ENCODE results near the gene RBM19.

The RBM19 gene

GRCh38 chr12:113796852-113797534 is 169.1 kb downstream of the RBM19 start:
- no peak for DNase-seq

- DNase-seq, result peak; percentile 14
These were observed 169.9 kb downstream of the RBM19 start for GRCh38 chr12:113796066-113796827.

GRCh38 chr12:113795445-113795844 is 170.7 kb downstream of the RBM19 start:
- DNase-seq, result no peak

GRCh38 chr12:113794774-113795173 is 171.4 kb downstream of the RBM19 start:
- peak; percentile 88 for DNase-seq

- no peak for DNase-seq
These were observed 172.9 kb downstream of the RBM19 start for GRCh38 chr12:113793250-113793649.

- DNase-seq, result no peak
These were observed 173.7 kb downstream of the RBM19 start for GRCh38 chr12:113792450-113792849.

- DNase-seq, result no peak
These were observed 177.9 kb downstream of the RBM19 start for GRCh38 chr12:113788020-113788856.

- DNase-seq, result no peak
These were observed 180.0 kb downstream of the RBM19 start for GRCh38 chr12:113786107-113786506.

GRCh38 chr12:113783811-113784210 is 182.3 kb downstream of the RBM19 start:
- no peak for DNase-seq

GRCh38 chr12:113782873-113783272 is 183.3 kb downstream of the RBM19 start:
- no peak for DNase-seq

- peak; percentile 56 for DNase-seq
These were observed 184.5 kb downstream of the RBM19 start for GRCh38 chr12:113781415-113782198.

GRCh38 chr12:113779774-113780173 is 186.4 kb downstream of the RBM19 start:
- no peak for DNase-seq

- DNase-seq, result no peak
These were observed 187.5 kb downstream of the RBM19 start for GRCh38 chr12:113778432-113779132.

- no peak for DNase-seq
These were observed 188.4 kb downstream of the RBM19 start for GRCh38 chr12:113777751-113778150.

GRCh38 chr12:113776536-113776935 is 189.6 kb downstream of the RBM19 start:
- DNase-seq, result no peak

- no peak for DNase-seq
These were observed 191.6 kb downstream of the RBM19 start for GRCh38 chr12:113774526-113774925.

GRCh38 chr12:113772505-113773030 is 193.6 kb downstream of the RBM19 start:
- no peak for DNase-seq

GRCh38 chr12:113770389-113770865 is 195.7 kb downstream of the RBM19 start:
- DNase-seq, result no peak

GRCh38 chr12:113769305-113769704 is 196.8 kb downstream of the RBM19 start:
- DNase-seq, result no peak

GRCh38 chr12:113768850-113769249 is 197.3 kb downstream of the RBM19 start:
- DNase-seq, result no peak
